ENCODE data around the gene MS4A8. TPM values are rescaled to one million over a fixed set of nuclear protein-coding genes. Genes with fewer than 3 reads are reported as not detected.

The MS4A8 gene
- total RNA-seq, 1 experiment from 2014 or later: not detected

DNA sequence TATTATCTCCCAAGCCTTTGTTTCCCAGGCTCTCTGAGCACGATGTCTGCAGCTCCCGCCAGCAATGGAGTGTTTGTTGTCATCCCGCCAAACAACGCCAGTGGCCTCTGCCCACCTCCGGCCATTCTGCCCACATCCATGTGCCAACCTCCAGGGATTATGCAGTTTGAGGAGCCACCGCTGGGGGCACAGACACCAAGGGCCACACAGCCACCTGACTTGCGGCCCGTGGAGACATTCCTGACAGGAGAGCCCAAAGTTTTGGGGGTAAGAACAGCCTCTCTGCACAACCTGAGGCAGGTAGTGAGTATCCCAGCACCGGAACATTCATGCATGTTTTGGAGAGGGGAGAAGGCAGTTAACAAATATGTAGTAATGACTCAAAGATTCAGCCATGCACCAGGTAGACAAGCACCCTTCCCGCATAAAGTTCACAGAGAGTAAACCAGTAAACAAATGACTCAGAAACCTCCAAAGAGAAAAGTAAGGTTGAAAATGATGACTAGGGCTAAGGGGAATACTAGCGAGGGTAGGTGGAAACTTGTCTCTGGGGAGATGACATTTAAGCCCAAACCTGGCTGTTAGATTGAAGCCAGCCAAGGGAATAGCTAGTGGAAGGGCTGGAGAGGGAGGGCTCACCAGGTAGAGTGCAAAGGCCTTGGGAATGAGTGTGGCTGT, 64.4 kb downstream of the MS4A8 start:
- H3K36me3 ChIP-seq (replicated peaks; ENCODE audit: control insufficient read depth, insufficient read depth, low read length): no peaks in the 10 kb centered on the region
- DNase-seq: no peak

DNA sequence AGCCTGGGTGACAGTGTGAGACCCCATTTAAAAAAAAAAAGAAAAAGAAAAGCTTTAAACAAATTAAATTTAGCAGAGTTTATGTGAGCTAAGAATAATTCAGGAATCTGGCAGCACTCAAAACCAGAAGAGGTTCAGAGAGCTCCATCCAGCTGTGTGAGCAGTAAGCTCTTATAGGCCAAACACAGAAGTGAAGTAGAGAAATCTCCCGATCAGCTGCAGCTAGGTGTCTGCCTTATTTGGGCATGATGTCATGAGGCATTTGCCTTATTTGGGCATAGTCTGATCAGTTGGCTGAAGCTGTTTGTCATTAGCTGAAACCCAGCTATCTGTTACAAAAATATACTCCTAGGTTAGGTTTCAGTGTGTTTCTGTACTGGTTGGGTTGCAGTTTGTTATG, 65.5 kb downstream of the MS4A8 start:
- DNase-seq: no peak
- no peak overlapping the region for H3K4me3 ChIP-seq (ENCODE audit: insufficient read depth, low read depth, low read length)
- no peaks in the 10 kb centered on the region for H3K27me3 ChIP-seq (ENCODE audit: control insufficient read depth, insufficient read depth, low read length)
- H3K36me3 ChIP-seq (replicated peaks; ENCODE audit: control insufficient read depth, insufficient read depth, low read length): no peaks in the 10 kb centered on the region

More for the DNA sequence above, 64.4 kb downstream of the MS4A8 start:
- Histone ChIP-seq H3K4me3 (ENCODE audit: insufficient read depth, low read depth, low read length) (no peak overlapping the region), H3K27me3 (ENCODE audit: control insufficient read depth, insufficient read depth, low read length) (no peaks in the 10 kb centered on the region)

DNA sequence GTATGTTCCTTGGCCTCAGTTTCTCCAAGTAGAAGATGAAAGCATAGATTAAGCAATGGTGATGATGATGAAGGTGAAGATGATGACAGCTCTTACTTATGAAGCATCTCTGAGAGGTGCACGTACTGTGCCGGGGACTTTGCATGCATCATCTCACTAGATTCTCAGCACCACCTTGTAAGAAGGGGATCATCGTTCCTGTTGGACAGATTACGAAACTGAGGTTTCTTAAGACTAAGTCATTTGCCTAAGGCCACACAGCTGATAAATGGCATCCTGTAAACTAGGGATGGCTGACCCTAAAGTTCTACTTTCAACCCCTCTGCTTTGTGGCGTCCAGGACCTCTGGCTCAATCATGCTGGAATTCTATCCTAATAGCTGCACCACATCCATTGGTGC, 65.9 kb downstream of the MS4A8 start:
- no peak for DNase-seq
- H3K27me3 ChIP-seq (ENCODE audit: control insufficient read depth, insufficient read depth, low read length): no peaks in the 10 kb centered on the region
- no peak overlapping the region for H3K4me3 ChIP-seq (ENCODE audit: insufficient read depth, low read depth, low read length)
- no peaks in the 10 kb centered on the region for H3K36me3 ChIP-seq (replicated peaks; ENCODE audit: control insufficient read depth, insufficient read depth, low read length)

Other genes starting within 250 kb of the MS4A8 start
- not detected in 2 replicates for gene MS4A1, start 243.8 kb upstream of the MS4A8 start, total RNA-seq (2014; rRNA removed; shearing (Covaris generic))
- not detected in 2 replicates for gene MS4A12, start 206.8 kb upstream of the MS4A8 start, total RNA-seq (2014; rRNA removed; shearing (Covaris generic))
- gene MS4A13, start 184.2 kb upstream of the MS4A8 start, total RNA-seq (2014; rRNA removed; shearing (Covaris generic)): not detected in 2 replicates
- not detected in 2 replicates for gene MS4A18, start 25.1 kb downstream of the MS4A8 start, total RNA-seq (2014; rRNA removed; shearing (Covaris generic))
- gene MS4A15, start 57.3 kb downstream of the MS4A8 start, total RNA-seq (2014; rRNA removed; shearing (Covaris generic)): 0.10 TPM in 1 of 2 replicates, not detected in the other
- not detected in 2 replicates for gene MS4A10, start 85.7 kb downstream of the MS4A8 start, total RNA-seq (2014; rRNA removed; shearing (Covaris generic))
- 17.6 and 19.4 TPM in 2 replicates for gene CCDC86, start 142.5 kb downstream of the MS4A8 start, total RNA-seq (2014; rRNA removed; shearing (Covaris generic))
- gene PTGDR2, start 156.3 kb downstream of the MS4A8 start, total RNA-seq (2014; rRNA removed; shearing (Covaris generic)): 0.03 and 0.44 TPM in 2 replicates
- gene ZP1, start 167.9 kb downstream of the MS4A8 start, total RNA-seq (2014; rRNA removed; shearing (Covaris generic)): not detected in 2 replicates
- gene PRPF19, start 207.0 kb downstream of the MS4A8 start, total RNA-seq (2014; rRNA removed; shearing (Covaris generic)): 93.8 and 123 TPM in 2 replicates
- 30.6 and 35.1 TPM in 2 replicates for gene TMEM109, start 214.5 kb downstream of the MS4A8 start, total RNA-seq (2014; rRNA removed; shearing (Covaris generic))
- 66.0 and 73.9 TPM in 2 replicates for gene TMEM132A, start 224.8 kb downstream of the MS4A8 start, total RNA-seq (2014; rRNA removed; shearing (Covaris generic))

Measured in H7 (cell line).